ENCODE measurements around the gene PHF13.

DNA sequence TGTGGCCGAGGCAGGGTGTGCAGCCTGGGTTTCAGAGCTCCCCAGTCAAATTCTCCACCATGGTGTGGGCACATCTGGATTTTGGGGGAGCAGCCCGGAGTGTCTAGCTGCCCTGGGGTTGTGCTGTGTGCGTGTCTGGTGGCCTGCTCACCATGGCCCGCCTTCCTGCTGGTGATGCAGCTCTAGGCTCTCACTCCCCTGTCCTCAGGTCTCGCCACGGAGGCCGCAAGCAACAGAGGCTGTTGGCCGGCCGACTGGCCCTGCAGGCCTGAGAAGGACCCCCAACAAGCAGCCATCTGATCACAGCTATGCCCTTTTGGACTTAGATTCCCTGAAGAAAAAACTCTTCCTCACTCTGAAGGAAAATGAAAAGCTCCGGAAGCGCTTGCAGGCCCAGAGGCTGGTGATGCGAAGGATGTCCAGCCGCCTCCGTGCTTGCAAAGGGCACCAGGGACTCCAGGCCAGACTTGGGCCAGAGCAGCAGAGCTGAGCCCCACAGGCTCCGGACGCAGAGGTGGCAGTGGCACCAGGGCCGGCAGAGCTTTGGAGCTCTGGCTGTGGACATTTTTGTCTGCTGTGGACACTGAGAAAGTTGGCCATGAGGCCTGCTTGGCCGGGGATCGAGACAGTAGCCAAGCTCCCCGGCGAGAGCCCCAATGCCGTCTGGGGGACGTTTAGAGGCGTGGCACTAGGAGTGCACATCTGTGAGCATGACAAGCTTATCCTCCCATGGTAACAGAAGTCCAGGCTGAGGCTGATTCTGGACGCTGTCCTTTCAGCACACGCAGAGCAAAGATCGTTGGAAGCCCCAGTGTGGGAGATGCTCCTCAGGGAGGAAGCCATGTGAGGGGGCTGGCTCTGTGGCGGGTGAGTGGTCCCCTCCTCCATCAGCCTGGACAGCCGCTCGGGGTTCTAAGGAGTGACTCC is 19.3 kb downstream of the PHF13 start:
- TF ChIP-seq EZH2 (IDR thresholded peaks at IDR 0.05; ENCODE audit: insufficient read depth, poor library complexity, severe bottlenecking) (no peak), EZH2phosphoT487 (IDR thresholded peaks at IDR 0.05; ENCODE audit: insufficient read depth, low read depth) (no peak)
